NCI-H446 treated with DMSO at 0.1 percent for 48 hours (cell line): ENCODE data around the gene STPG3.

ENCODE experiments used
- DNase-seq: peaks from one replicate; lab custom pipeline; 2025; lab: John Stamatoyannopoulos, UW

The STPG3 gene

GRCh38 chr9:137266585-137267453 lies 15.7 kb downstream of the STPG3 start:
- DNase-seq, result no peak

GRCh38 chr9:137267933-137268355 lies 16.9 kb downstream of the STPG3 start:
- DNase-seq, result no peak

GRCh38 chr9:137268538-137269201 lies 17.6 kb downstream of the STPG3 start:
- no peak for DNase-seq

- no peak for DNase-seq
These were observed 18.2 kb downstream of the STPG3 start for GRCh38 chr9:137269231-137269772.

- no peak for DNase-seq
These were observed 20.0 kb downstream of the STPG3 start for GRCh38 chr9:137270929-137271695.

- no peak for DNase-seq
These were observed 20.6 kb downstream of the STPG3 start for GRCh38 chr9:137271696-137272076.

- no peak for DNase-seq
These were observed 21.4 kb downstream of the STPG3 start for GRCh38 chr9:137272241-137273094.

- DNase-seq, result no peak
These were observed 22.0 kb downstream of the STPG3 start for GRCh38 chr9:137273095-137273490.

- no peak for DNase-seq
These were observed 22.7 kb downstream of the STPG3 start for GRCh38 chr9:137273611-137274320.

- no peak for DNase-seq
These were observed 24.1 kb downstream of the STPG3 start for GRCh38 chr9:137275203-137275587.

GRCh38 chr9:137275588-137276472 lies 24.7 kb downstream of the STPG3 start:
- DNase-seq, result no peak

- no peak for DNase-seq
These were observed 25.6 kb downstream of the STPG3 start for GRCh38 chr9:137276473-137277328.

- no peak for DNase-seq
These were observed 26.4 kb downstream of the STPG3 start, which contains the start of gene TOR4A for GRCh38 chr9:137277329-137278041. Gene TOR4A, plus strand, starts transcription at chr9:137277726. Its CDS starts 964 bp downstream, at chr9:137278690.

- DNase-seq, result no peak
These were observed 27.1 kb downstream of the STPG3 start for GRCh38 chr9:137278061-137278701.

GRCh38 chr9:137278721-137279711 lies 27.9 kb downstream of the STPG3 start:
- DNase-seq, result no peak
